BJ (cell line): Measurements from ENCODE around the gene TTC28. TPM values are rescaled to one million over a fixed set of nuclear protein-coding genes. Genes with fewer than 3 reads are reported as not detected.

Source experiments
- CTCF ChIA-PET: fragments of 350-600 bp; formaldehyde crosslinking; extraction: SDS; loops from one replicate; lab custom pipeline; 2021; ENCODE audit warnings: antibody characterized with exemption, inconsistent platforms; lab: Yijun Ruan, JAX
- POLR2A ChIA-PET: fragments of 300-600 bp; sonication (Branson Sonifier 250); formaldehyde crosslinking; extraction: SDS; loops from one replicate; lab custom pipeline; 2021; ENCODE audit warnings: antibody characterized with exemption; lab: Charles Lee
- DNase-seq: peaks from one replicate; pipeline ENCODE4 v3.0.0-alpha.2; 2011; ENCODE audit warnings: low read depth
- H3K27me3 ChIP-seq: 2 replicates; pipeline ENCODE4 v1.6.0; 2011; ENCODE audit warnings: low read length; ENCODE audit not compliant: control insufficient read depth, insufficient read depth
- H3K36me3 ChIP-seq: 2 replicates; pipeline ENCODE4 v1.5.1; 2011; ENCODE audit warnings: low read length; ENCODE audit not compliant: control insufficient read depth, insufficient read depth
- H3K4me3 ChIP-seq: 2 replicates; pipeline ENCODE4 v1.5.1; 2011; ENCODE audit warnings: low read depth, mild to moderate bottlenecking, control low read depth, low read length
- CTCF ChIP-seq: IDR thresholded peaks from 2 replicates; pipeline ENCODE4 v1.5.1; 2011; ENCODE audit warnings: low read depth, mild to moderate bottlenecking, control low read depth, inconsistent platforms, low read length, moderate library complexity; ENCODE audit not compliant: insufficient read depth
- polyA plus RNA-seq: library from polyadenylated mRNA; depleted of rRNA; stranded (reverse); fragments of >200 nt; gene quantifications from 2 replicates; pipeline ENCODE4 v1.2.3, GENCODE V29; 2011

TTC28 gene
- polyA plus RNA-seq, 1 experiment: 8.7 TPM

- no peak for DNase-seq
- ChIA-PET POLR2A (no interaction called here), CTCF (no interaction called here)
Measured at GRCh38 chr22:28237112-28237511, 442.5 kb downstream of the TTC28 start.

GRCh38 chr22:28232204-28232603 lies 447.4 kb downstream of the TTC28 start:
- POLR2A ChIA-PET: no interaction called here
- CTCF ChIA-PET: interaction anchor here (0.7 to 1.2 kb wide), 2 partner anchors 17 to 369 kb away, joined by 3 read pairs; no protein-coding TSS in a partner anchor
- Histone ChIP-seq H3K36me3 (no peaks in the 10 kb centered on the region), H3K4me3 (no peak overlapping the region), H3K27me3 (no peaks in the 10 kb centered on the region)
- DNase-seq: no peak
- no peak for TF ChIP-seq CTCF

More at GRCh38 chr22:28237112-28237511, 442.5 kb downstream of the TTC28 start:
- H3K27me3 ChIP-seq: no peaks in the 10 kb centered on the region
- no peak for TF ChIP-seq CTCF
- H3K4me3 ChIP-seq: no peak overlapping the region
- H3K36me3 ChIP-seq: no peaks in the 10 kb centered on the region

- CTCF ChIA-PET: interaction anchor here (0.7 kb wide), 1 partner anchor 369 kb away, joined by 3 read pairs; no protein-coding TSS in a partner anchor
- no peak overlapping the region for H3K4me3 ChIP-seq
- no peak for DNase-seq
- H3K36me3 ChIP-seq: no peaks in the 10 kb centered on the region
- no peak for TF ChIP-seq CTCF
- POLR2A ChIA-PET: no interaction called here
- no peaks in the 10 kb centered on the region for H3K27me3 ChIP-seq
Measured at GRCh38 chr22:28231441-28231840, 448.2 kb downstream of the TTC28 start.

- TF ChIP-seq CTCF: no peak
- H3K4me3 ChIP-seq: no peak overlapping the region
- H3K36me3 ChIP-seq: no peaks in the 10 kb centered on the region
- POLR2A ChIA-PET: no interaction called here
- no peaks in the 10 kb centered on the region for H3K27me3 ChIP-seq
- DNase-seq: no peak
- CTCF ChIA-PET: no interaction called here
Measured at GRCh38 chr22:28230671-28231070, 449.0 kb downstream of the TTC28 start.

- CTCF ChIA-PET: interaction anchor here (0.9 to 1.9 kb wide), 2 partner anchors 9 to 90 kb away, joined by 4 read pairs; no protein-coding TSS in a partner anchor
- no peak for TF ChIP-seq CTCF
- POLR2A ChIA-PET: no interaction called here
- Histone ChIP-seq H3K27me3 (no peaks in the 10 kb centered on the region), H3K4me3 (no peak overlapping the region), H3K36me3 (no peaks in the 10 kb centered on the region)
- DNase-seq: no peak
Measured at GRCh38 chr22:28229566-28230485, 449.8 kb downstream of the TTC28 start.
